ENCODE results near the gene LRRC75A.
"Not testable (repeated sequence)": the region's sequence is repeated elsewhere in the genome, so short reads cannot be mapped to it uniquely, and the experiment has no call there.

The LRRC75A gene

GRCh38 chr17:16396693-16397092 is 95.3 kb downstream of the LRRC75A start:
- DNase-seq: not testable (repeated sequence)

GRCh38 chr17:16395887-16396286 is 96.1 kb downstream of the LRRC75A start:
- DNase-seq: not testable (repeated sequence)

GRCh38 chr17:16392491-16392890 is 99.5 kb downstream of the LRRC75A start:
- DNase-seq: not testable (repeated sequence)
